T-helper 2 cell treated with Interferon-gamma antibody and Interleukin-4, amounts not matched to agents 100 ng/mL and 5 ng/mL, for 36 hours (primary cell): Measurements from ENCODE around the gene WASF2. TPM values are rescaled to one million over a fixed set of nuclear protein-coding genes. Genes with fewer than 3 reads are reported as not detected.

Experiments
- intact Hi-C: fragments of 100-400 bp; cut with micrococcal nuclease; formaldehyde crosslinking; loops from one replicate; pipeline ENCODE4 v1.15.1; 2023
- total RNA-seq: library from RNA; stranded (reverse); gene quantifications from 2 replicates; pipeline ENCODE4 v1.2.3, GENCODE V29; 2022

WASF2 gene
- total RNA-seq, 1 donor from 2014 or later, result 124 TPM

GRCh38 chr1:27522432-27523336, 32.7 kb upstream of the WASF2 start:
- intact Hi-C loops, result loop anchor here (1.0 to 2.0 kb wide), 6 partner anchors 32 to 140 kb away; partner anchors contain the start of gene WASF2

DNA sequence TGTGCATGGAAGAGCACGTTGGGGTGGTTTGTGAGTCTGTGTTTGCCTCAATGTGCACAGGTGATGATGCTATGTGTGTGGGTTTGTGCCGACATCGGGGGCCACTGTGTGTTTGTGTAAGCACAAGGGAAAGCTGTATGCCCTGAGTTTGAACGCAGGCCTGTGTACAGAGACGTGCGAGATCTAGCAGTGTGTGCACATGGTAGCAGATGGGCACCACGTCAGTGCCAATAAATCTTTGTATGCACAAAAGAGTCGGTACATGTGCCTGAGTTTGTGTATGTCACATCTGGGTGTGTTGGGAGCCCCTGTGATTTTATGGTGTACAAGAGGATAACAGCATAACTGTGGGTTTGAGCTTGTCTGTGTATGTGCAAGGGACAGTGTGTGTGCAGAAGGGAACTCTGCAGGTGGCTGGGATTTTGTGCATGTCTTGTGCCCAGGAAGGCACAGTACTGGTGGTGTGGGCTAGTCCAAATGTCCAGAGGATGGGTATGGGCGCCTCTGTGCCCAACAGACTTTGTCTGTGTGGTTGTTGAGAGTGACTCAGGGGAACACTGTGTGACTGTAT, 32.0 kb upstream of the WASF2 start:
- intact Hi-C loops, result loop anchor here (1.0 to 2.0 kb wide), 4 partner anchors 34 to 141 kb away; no protein-coding TSS in a partner anchor

GRCh38 chr1:27521336-27521831, 31.4 kb upstream of the WASF2 start:
- intact Hi-C loops, result no loop called here

DNA sequence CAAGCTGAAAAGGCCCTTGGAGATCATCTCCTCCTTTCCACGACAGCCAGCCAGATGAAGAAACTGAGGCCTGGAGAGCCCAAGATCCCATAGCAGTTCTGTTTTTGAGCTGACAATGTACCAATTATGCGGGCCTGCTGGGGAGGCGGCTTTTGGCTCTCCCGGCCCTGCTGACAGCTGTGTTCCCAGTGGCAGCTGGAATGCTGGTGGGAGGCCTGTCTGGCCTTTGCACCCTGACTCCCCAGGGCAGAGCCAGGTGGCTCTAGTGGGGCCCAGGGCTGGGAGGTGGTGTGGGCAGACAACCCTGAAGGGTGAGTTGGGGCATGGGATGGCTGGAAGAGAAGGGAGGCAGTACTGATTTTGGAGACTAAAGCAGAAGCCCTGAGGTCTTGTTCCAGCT, 30.7 kb upstream of the WASF2 start:
- intact Hi-C loops, result no loop called here

- intact Hi-C loops, result no loop called here
Measured at GRCh38 chr1:27519331-27520258, 29.6 kb upstream of the WASF2 start.

DNA sequence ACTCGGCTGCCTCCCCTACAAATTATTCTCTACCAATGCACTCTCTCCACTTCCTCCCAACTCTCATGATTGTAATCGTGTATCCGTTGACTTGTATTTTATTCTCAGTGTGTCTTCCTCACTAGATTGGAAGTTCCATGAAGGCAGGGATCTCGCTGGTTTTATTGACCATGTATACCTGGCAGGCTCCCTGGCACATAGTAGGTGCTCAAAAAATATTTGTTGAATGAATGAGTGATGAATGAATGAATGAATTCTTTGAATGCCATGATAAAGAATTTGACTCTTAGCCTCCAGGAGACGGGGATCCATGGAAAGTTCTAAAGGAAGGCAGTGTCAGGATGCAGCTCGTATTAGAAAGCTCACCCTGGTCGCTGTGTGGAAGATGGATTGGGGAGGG, 28.8 kb upstream of the WASF2 start:
- intact Hi-C loops, result no loop called here

DNA sequence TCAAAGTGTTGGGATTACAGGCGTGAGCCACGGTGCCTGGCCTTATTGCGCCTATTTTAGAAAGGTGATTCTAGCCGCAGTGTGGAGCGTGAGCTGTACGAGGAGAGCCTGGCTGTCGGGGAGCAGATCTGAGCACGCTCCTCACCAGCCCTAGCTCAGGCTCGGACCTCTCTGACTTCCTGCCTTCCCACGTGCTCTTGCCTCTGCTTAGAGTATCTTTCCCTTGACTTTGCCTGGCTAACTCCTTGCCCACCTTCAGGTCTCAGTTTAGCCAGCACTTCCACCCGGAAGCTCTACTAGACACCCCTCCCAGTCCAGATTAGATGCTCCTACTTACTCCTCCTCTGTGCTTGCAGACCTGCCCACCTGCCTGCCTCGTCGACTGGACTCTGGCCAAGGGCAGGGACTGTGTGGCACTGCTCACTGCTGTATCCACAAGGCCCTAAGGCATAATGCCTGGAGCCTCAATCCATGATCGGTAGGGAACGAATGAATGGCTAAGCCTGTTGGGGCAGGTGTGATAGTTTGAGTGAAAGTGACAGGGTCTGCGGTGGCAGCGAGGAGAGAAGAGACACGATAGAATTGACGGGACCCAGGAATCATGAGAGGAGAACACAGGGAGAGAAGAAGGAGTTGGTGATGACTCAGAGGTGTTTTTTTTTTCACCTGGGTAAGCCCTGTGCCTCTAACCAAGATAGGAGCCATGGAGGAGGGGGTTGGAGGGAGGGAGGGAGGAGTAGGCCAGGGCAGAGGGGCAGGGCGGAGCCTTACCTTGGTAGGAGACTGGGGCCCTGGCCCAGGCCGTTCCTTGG, 28.1 kb upstream of the WASF2 start:
- intact Hi-C loops, result no loop called here

- intact Hi-C loops, result no loop called here
Measured at GRCh38 chr1:27517301-27517700, 27.3 kb upstream of the WASF2 start.

DNA sequence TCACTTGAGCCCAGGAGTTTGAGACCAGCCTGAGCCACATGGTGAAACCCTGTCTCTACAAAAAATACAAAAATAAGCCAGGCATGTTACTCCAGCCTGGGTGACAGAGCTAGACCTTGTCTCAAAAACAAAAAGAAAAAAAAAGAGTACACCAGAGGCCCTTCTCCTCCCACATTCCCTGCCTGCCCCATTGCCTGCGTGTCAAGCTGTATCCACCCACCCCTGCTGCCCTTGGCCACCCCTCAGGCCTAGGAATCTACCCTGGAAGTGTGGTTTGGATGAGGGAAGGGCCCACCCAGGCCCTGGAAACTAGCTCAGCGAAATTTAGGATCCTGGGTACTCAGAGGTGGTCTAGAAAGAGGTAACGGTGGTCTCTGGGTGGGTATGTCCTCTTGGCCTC, 25.7 kb upstream of the WASF2 start:
- intact Hi-C loops, result no loop called here

GRCh38 chr1:27513958-27514357, 24.0 kb upstream of the WASF2 start:
- intact Hi-C loops, result no loop called here

- intact Hi-C loops, result no loop called here
Measured at GRCh38 chr1:27513528-27513927, 23.6 kb upstream of the WASF2 start.

- intact Hi-C loops, result no loop called here
Measured at GRCh38 chr1:27509127-27510080, 19.4 kb upstream of the WASF2 start.

DNA sequence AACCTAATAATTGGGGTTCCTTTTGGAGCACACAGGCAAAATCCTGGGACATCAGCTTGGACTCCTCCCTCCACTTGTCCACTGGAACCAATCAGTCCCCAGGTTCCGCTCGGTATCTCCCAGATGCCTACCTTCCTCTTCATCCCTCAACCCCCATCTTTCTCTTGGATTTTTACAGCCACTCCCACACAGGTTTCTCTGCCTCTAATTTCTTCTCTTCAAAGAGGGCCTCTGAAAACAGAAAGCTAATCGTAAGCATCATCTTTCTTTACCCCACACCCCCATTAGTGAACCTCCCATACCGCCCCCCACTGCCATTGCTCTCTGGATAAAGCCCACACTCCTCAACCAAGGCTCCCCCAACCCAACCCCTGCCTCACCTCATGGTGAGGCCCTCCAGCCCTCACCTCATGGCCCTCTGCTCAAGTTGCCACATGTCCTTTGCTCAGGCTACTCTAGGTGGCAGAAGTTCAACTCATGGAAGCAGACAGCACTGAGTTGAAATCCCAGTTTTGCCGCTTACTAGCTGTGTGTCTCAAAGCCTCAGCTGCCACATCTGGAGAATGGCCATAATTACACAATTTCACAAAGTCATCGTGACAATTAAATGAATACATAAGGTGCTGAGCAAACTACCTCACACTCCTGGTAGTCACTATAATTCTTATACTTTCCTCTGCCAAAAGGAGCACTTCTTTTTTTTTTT, 18.1 kb upstream of the WASF2 start:
- intact Hi-C loops, result no loop called here

DNA sequence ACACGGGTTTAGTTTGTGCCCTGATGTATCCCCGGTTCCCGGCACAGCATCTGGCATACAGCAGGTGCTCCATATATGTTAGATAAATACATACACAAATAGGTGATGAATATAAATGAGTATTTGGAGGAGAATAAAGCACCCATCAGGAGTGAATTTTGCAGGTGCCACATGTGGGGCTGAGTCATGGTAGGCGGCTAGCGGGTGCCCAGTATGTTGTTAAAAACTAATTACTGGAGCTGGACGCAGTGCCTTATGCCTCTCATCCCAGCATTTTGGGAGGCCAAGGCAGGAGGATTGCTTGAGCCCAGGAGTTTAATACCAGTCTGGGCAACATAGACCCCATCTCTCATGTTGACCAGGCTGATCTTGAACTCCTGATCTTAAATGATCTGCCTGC, 16.7 kb upstream of the WASF2 start:
- intact Hi-C loops, result no loop called here

DNA sequence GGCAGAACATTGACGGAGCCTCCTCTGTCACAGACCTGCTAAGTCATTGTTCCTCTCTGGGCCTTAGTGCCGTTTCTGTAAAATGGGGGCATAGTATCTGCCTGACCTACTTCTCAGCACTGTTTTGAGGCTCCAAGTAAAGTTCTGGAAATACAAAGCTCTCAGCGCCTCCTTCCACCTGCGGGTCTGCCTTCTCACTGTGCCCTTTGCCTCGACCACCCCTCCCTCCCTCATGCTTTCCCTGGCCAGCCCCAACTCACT, 15.4 kb upstream of the WASF2 start:
- intact Hi-C loops, result no loop called here

DNA sequence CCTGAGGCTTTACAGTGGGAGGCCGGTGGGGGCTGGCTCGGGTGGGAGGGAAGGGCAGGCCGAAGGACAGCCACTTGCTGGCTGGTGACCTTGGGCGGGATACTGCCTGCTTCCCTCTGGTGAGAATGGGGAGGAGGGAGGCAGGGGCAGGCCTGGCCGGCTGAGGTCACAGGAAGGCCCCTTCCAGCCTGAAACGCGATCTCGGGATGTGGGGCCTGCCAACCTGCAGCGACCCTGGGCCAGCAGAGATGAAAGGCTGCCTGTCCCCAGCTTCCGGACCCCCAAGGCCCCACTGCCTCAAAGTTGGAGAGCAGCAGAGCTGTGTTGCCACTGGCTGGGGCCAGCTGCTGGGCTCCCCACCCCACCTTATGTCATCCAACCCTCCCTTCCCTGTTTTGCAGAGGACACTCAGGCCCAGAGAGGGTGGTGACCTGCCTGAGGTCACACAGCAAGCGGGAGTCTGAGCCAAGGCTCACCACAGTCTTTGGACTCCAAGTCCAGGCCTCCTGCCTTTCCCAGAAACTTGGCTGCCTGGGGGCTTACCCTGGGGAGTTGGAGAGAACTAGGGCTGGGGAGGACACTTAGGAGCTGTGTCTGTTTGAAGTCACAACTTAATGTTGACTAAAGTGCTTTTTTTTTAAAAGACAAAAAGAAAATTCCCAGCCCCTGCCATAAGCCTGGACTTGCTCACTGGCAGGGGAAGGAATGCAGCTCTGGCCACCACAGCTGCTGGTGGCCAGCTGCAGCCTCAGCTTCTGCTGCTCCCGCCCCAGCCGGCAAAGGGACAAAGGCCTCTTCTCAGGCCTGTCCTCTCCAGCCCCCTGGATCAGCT, 14.8 kb upstream of the WASF2 start:
- intact Hi-C loops, result no loop called here

GRCh38 chr1:27503844-27504587, 14.0 kb upstream of the WASF2 start:
- intact Hi-C loops, result no loop called here

DNA sequence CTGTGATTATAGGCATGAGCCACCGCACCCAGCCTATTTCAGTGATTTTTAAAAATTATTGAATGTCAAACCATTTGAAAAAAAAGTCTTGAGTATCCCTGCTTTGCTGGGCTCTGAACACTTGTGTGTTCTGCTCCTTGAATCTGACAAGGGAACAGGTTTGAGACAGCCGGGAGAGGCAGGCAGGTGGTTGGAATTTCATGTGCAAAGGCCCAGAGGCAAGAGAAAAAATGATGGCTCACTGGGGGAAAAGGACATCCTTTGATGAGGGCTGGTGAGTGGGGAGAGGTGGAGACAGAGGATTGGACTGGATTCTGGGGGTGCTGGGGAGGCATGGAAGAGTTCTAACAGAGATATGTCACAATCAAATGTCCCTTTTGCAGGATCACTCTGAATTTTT, 13.1 kb upstream of the WASF2 start:
- intact Hi-C loops, result no loop called here
